ENCODE data around the gene TMEM63A.

DNA sequence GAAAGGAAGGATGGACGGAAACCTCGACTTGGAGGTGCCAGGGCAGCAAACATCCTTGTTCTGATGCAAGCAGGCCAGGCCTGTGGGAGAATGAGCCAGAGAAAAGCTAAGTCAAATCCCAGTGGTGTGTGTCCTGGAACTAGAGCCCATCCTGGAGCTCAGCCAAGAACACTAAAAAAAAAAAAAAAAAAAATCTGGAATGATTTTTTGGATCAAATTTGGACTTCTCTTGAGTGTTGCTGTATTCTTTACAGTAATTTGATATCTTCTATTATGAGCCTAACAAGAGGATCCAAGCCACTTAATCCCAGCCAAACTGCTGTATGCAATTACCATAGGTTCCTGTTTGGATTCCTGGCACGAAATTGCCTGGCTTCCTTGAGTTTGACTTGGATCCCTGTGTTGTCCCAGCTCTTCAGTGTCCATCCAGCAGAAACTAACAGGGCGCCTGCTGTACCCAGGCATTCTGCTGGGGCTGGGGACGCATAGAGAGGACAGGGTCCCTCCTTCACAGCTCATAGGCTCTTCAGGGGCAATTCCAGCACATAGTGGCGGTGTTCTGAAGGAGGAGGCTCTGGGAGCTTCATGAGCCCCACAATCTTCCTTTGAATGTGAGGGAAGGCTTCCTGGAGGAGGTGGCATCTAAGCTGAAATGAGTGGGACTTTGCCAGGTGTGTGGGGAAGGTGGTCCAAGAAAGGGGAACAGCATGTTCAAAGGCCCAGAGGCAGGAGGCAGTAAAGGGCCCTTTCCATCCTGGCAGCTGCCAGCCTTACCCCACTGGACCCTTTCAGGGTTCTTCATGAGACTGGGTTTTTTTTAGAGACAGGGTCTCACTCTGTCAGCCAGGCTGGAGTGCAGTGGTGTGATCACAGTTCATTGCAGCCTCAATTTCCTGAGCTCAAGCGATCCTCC lies 47.5 kb downstream of the TMEM63A start:
- TF ChIP-seq, protein P1, sequence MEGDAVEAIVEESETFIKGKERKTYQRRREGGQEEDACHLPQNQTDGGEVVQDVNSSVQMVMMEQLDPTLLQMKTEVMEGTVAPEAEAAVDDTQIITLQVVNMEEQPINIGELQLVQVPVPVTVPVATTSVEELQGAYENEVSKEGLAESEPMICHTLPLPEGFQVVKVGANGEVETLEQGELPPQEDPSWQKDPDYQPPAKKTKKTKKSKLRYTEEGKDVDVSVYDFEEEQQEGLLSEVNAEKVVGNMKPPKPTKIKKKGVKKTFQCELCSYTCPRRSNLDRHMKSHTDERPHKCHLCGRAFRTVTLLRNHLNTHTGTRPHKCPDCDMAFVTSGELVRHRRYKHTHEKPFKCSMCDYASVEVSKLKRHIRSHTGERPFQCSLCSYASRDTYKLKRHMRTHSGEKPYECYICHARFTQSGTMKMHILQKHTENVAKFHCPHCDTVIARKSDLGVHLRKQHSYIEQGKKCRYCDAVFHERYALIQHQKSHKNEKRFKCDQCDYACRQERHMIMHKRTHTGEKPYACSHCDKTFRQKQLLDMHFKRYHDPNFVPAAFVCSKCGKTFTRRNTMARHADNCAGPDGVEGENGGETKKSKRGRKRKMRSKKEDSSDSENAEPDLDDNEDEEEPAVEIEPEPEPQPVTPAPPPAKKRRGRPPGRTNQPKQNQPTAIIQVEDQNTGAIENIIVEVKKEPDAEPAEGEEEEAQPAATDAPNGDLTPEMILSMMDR (optimal IDR thresholded peaks at IDR 0.05 in 1 of 3, IDR thresholded peaks at IDR 0.05 in 1 of 3, conservative IDR thresholded peaks at IDR 0.05 in 1 of 3; ENCODE audit: extremely low read depth in 1 of 3, insufficient read depth in 2 of 3, low read length in 3 of 3), result no peak
- no peak for TF ChIP-seq EZH2 (IDR thresholded peaks at IDR 0.05; ENCODE audit: low read length)

All from keratinocyte (primary cell).